HG03342 (cell line): ENCODE measurements around the gene ANGEL1.

Experiments used
- ATAC-seq: cut with Tn5 transposase; IDR thresholded peaks from one replicate; pipeline ENCODE4 v1.9.1; 2021; ENCODE audit warnings: mild to moderate bottlenecking, moderate library complexity; ENCODE audit not compliant: unreplicated experiment

The ANGEL1 gene

GRCh38 chr14:76820700-76821099 lies 8.0 kb upstream of the ANGEL1 start:
- ATAC-seq = no peak

GRCh38 chr14:76814726-76815645 lies 2.3 kb upstream of the ANGEL1 start:
- no peak for ATAC-seq

- no peak for ATAC-seq
Measured at GRCh38 chr14:76812093-76812421, 625 bp downstream of the ANGEL1 start.

- ATAC-seq = no peak
Measured at GRCh38 chr14:76811561-76811960, 1.1 kb downstream of the ANGEL1 start.

GRCh38 chr14:76810953-76811400 lies 1.7 kb downstream of the ANGEL1 start:
- no peak for ATAC-seq

- ATAC-seq = no peak
Measured at GRCh38 chr14:76810525-76810924, 2.2 kb downstream of the ANGEL1 start.

- no peak for ATAC-seq
Measured at GRCh38 chr14:76808990-76809389, 3.7 kb downstream of the ANGEL1 start.

GRCh38 chr14:76808011-76808410 lies 4.7 kb downstream of the ANGEL1 start:
- ATAC-seq = no peak

GRCh38 chr14:76806446-76806845 lies 6.2 kb downstream of the ANGEL1 start:
- ATAC-seq = no peak

- no peak for ATAC-seq
Measured at GRCh38 chr14:76793956-76794355, 18.7 kb downstream of the ANGEL1 start.

- no peak for ATAC-seq
Measured at GRCh38 chr14:76793324-76793723, 19.4 kb downstream of the ANGEL1 start.

- ATAC-seq = no peak
Measured at GRCh38 chr14:76792422-76792821, 20.3 kb downstream of the ANGEL1 start.

GRCh38 chr14:76786601-76787000 lies 26.1 kb downstream of the ANGEL1 start:
- no peak for ATAC-seq

- no peak for ATAC-seq
Measured at GRCh38 chr14:76784881-76785280, 27.8 kb downstream of the ANGEL1 start.

- ATAC-seq = no peak
Measured at GRCh38 chr14:76784266-76784874, 28.3 kb downstream of the ANGEL1 start.

- no peak for ATAC-seq
Measured at GRCh38 chr14:76782885-76783566, 29.7 kb downstream of the ANGEL1 start.

- no peak for ATAC-seq
Measured at GRCh38 chr14:76782115-76782884, 30.4 kb downstream of the ANGEL1 start.

GRCh38 chr14:76781648-76782051 lies 31.0 kb downstream of the ANGEL1 start:
- no peak for ATAC-seq

GRCh38 chr14:76780875-76781647 lies 31.6 kb downstream of the ANGEL1 start:
- ATAC-seq = no peak

- no peak for ATAC-seq
Measured at GRCh38 chr14:76780360-76780759, 32.3 kb downstream of the ANGEL1 start.
